ENCODE measurements around the gene MPPED2. TPM values are rescaled to one million over a fixed set of nuclear protein-coding genes. Genes with fewer than 3 reads are reported as not detected.

Gene MPPED2
- total and polyA plus RNA-seq, 10 of the 15 experiments (the other 5 are each of a cell fraction or from before 2014, with no cell fraction given), result not detected

DNA sequence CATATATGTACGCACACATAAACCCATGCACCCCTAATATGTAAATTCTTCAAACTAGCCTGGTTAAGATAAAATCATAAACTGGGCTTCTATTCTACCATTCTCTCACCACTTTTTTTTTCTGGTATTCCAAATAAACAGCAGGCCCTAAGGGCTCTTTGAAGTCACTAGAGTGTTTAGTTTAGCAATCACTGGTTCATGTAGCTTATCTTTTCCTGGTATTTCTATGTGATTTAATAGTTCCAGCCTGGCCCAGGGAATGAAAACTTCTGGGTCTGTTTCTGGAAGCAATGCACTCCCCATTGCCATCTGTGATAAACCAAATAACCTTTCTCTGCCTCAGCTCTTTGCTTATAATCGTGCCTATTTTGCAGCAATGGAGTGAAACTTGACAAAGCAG, 10.7 kb upstream of the MPPED2 start (continued):
- TF ChIP-seq NR2C2 (IDR thresholded peaks at IDR 0.05; ENCODE audit: borderline replicate concordance, control insufficient read depth, insufficient read length, low read depth) (no peak), BCL11A (IDR thresholded peaks at IDR 0.05; ENCODE audit: low read depth, low read length) (no peak), SIX5 (IDR thresholded peaks at IDR 0.05; ENCODE audit: low read depth, low read length, severe bottlenecking) (no peak)

DNA sequence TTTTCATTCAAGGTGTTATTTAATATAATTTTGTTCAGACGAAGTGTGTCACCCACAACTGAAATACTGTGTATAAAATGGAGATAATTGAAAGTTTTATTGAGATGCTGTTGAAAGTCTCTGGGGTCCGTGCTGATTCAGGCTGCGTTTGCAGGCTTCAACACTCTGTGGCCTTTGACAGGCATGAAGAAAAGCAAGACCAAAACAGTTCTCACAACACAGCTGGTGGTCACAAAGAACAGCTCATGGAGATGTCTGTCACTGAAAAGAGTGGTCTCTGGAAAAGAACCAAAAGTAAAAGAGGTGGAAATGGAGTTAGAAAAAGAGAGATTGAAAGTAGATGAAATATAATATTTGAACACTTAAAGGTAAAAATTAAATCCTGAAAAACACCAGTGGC, 9.8 kb upstream of the MPPED2 start:
- Histone ChIP-seq H3K9me3 (replicated peaks; ENCODE audit: control insufficient read depth, insufficient read depth, low read length) (no peaks in the 10 kb centered on the region), H4K20me1 (ENCODE audit: control insufficient read depth, insufficient read depth) (no peaks in the 10 kb centered on the region), H3K4me3 (no peak overlapping the region), H3K36me3 (ENCODE audit: control insufficient read depth in 2 of 2, insufficient read depth in 2 of 2, low read length in 1 of 2) (no peaks in the 10 kb centered on the region), H2AFZ (ENCODE audit: control insufficient read depth, low read depth, low read length) (no peak overlapping the region), H3K9ac (ENCODE audit: control insufficient read depth, insufficient read depth, low read length) (no peak overlapping the region), H3K4me2 (ENCODE audit: control insufficient read depth, insufficient read depth) (no peak overlapping the region), H3K4me1 (ENCODE audit: control insufficient read depth, insufficient read depth, low read length) (no peaks in the 10 kb centered on the region), H3K27me3 (replicated peaks in 1 of 2; ENCODE audit: control insufficient read depth in 2 of 2, insufficient read depth in 2 of 2, low read length in 1 of 2) (no peaks in the 10 kb centered on the region; a peak in 1 of 4 replicates), H3K27ac (ENCODE audit: control insufficient read depth, insufficient read depth) (no peak overlapping the region), H3K79me2 (ENCODE audit: control insufficient read depth, insufficient read depth, low read length) (no peaks in the 10 kb centered on the region)
- DNase-seq (ENCODE audit: low read depth, low spot score) (no peak), ATAC-seq (no peak), FAIRE-seq (no peak)
- SMC1A ChIA-PET (ENCODE audit: uncharacterized antibody, unreplicated experiment), result interaction anchor here (1.3 kb wide), 1 partner anchor 9 kb away, joined by 3 read pairs; no protein-coding TSS in a partner anchor
- POLR2A ChIA-PET, result no interaction called here
- CTCF ChIA-PET, result no interaction called here
- intact Hi-C loops (cut with micrococcal nuclease; ENCODE audit: unreplicated experiment) (no loop called here), in situ Hi-C loops (cut with MboI) (no loop called here)
- TF ChIP-seq SMC3 (IDR thresholded peaks at IDR 0.05; ENCODE audit: borderline replicate concordance, low read length), result no peak
- TF ChIP-seq SIN3A (IDR thresholded peaks at IDR 0.05; ENCODE audit: low read depth, low read length), result no peak
- TF ChIP-seq, protein P1, sequence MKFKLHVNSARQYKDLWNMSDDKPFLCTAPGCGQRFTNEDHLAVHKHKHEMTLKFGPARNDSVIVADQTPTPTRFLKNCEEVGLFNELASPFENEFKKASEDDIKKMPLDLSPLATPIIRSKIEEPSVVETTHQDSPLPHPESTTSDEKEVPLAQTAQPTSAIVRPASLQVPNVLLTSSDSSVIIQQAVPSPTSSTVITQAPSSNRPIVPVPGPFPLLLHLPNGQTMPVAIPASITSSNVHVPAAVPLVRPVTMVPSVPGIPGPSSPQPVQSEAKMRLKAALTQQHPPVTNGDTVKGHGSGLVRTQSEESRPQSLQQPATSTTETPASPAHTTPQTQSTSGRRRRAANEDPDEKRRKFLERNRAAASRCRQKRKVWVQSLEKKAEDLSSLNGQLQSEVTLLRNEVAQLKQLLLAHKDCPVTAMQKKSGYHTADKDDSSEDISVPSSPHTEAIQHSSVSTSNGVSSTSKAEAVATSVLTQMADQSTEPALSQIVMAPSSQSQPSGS (IDR thresholded peaks at IDR 0.05; ENCODE audit: low read length), result no peak
- no peak for TF ChIP-seq ZBED1 (IDR thresholded peaks at IDR 0.05; ENCODE audit: borderline replicate concordance)
- no peak for TF ChIP-seq RAD21 (IDR thresholded peaks at IDR 0.05; ENCODE audit: insufficient read depth, low read depth, low read length)
- no peak for TF ChIP-seq NFYA (IDR thresholded peaks at IDR 0.05; ENCODE audit: borderline replicate concordance, low read depth, low read length)
- TF ChIP-seq TAF1 (IDR thresholded peaks at IDR 0.05; ENCODE audit: borderline replicate concordance, low read depth, low read length), result no peak
- TF ChIP-seq, protein P2, sequence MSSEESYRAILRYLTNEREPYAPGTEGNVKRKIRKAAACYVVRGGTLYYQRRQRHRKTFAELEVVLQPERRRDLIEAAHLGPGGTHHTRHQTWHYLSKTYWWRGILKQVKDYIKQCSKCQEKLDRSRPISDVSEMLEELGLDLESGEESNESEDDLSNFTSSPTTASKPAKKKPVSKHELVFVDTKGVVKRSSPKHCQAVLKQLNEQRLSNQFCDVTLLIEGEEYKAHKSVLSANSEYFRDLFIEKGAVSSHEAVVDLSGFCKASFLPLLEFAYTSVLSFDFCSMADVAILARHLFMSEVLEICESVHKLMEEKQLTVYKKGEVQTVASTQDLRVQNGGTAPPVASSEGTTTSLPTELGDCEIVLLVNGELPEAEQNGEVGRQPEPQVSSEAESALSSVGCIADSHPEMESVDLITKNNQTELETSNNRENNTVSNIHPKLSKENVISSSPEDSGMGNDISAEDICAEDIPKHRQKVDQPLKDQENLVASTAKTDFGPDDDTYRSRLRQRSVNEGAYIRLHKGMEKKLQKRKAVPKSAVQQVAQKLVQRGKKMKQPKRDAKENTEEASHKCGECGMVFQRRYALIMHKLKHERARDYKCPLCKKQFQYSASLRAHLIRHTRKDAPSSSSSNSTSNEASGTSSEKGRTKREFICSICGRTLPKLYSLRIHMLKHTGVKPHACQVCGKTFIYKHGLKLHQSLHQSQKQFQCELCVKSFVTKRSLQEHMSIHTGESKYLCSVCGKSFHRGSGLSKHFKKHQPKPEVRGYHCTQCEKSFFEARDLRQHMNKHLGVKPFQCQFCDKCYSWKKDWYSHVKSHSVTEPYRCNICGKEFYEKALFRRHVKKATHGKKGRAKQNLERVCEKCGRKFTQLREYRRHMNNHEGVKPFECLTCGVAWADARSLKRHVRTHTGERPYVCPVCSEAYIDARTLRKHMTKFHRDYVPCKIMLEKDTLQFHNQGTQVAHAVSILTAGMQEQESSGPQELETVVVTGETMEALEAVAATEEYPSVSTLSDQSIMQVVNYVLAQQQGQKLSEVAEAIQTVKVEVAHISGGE (CRISPR knock-in tag; IDR thresholded peaks at IDR 0.05), result no peak
- TF ChIP-seq JUND (IDR thresholded peaks at IDR 0.05; ENCODE audit: low read depth, low read length), result no peak
- no peak for TF ChIP-seq GABPA (IDR thresholded peaks at IDR 0.05; ENCODE audit: low read depth)
- TF ChIP-seq KAT2A (conservative IDR thresholded peaks at IDR 0.05; ENCODE audit: control insufficient read depth, low read depth, low read length), result no peak
- TF ChIP-seq YBX1 (IDR thresholded peaks at IDR 0.05), result no peak
- RAD21 ChIA-PET (ENCODE audit: unreplicated experiment), result no interaction called here
- WGBS (ENCODE audit: insufficient coverage, insufficient replicate concordance, low lambda C conversion rate, missing lambda C conversion rate), result 2% methylated on average over 3 of the region's 3 CpGs
- no TSS peak for BruUV-seq (replicated peaks)

All from GM12878 (cell line).